Activated naive CD4-positive, alpha-beta T cell treated with anti-CD3 and anti-CD28 coated beads for 36 hours (primary cell): ENCODE results near the gene TGIF2. TPM values are rescaled to one million over a fixed set of nuclear protein-coding genes. Genes with fewer than 3 reads are reported as not detected.
A peak's percentile ranks its signal among the peaks of the same experiment; 100 is the strongest.
"Not testable (repeated sequence)": the region's sequence is repeated elsewhere in the genome, so short reads cannot be mapped to it uniquely, and the experiment has no call there.

Source experiments
- CTCF ChIA-PET: fragments of 350-600 bp; sonication (Branson Sonifier 250); formaldehyde crosslinking; loops from one replicate; lab custom pipeline; 2021; ENCODE audit warnings: antibody characterized with exemption; lab: Charles Lee
- DNase-seq: peaks from one replicate; pipeline ENCODE4 v3.0.0-alpha.2; 2020
- H3K27ac Mint-ChIP-seq: one replicate; pipeline ENCODE4 v1.8.0; 2021; ENCODE audit warnings: mild to moderate bottlenecking, mixed read lengths
- H3K27me3 Mint-ChIP-seq: one replicate; pipeline ENCODE4 v1.8.0; 2021; ENCODE audit warnings: low read depth, mixed read lengths
- H3K36me3 Mint-ChIP-seq: one replicate; pipeline ENCODE4 v1.8.0; 2021; ENCODE audit warnings: low read depth, mixed read lengths
- H3K4me1 Mint-ChIP-seq: one replicate; pipeline ENCODE4 v1.8.0; 2021; ENCODE audit warnings: low read depth, mixed read lengths
- H3K4me3 Mint-ChIP-seq: one replicate; pipeline ENCODE4 v1.8.0; 2021; ENCODE audit warnings: mild to moderate bottlenecking, moderate library complexity, mixed read lengths
- H3K9me3 Mint-ChIP-seq: one replicate; pipeline ENCODE4 v1.8.0; 2021; ENCODE audit warnings: mixed read lengths
- intact Hi-C: fragments of 100-400 bp; cut with micrococcal nuclease; formaldehyde crosslinking; loops from one replicate; pipeline ENCODE4 v1.15.1; 2023
- total RNA-seq, 2 experiments: library from RNA; stranded (reverse); gene quantifications; one replicate each; pipeline ENCODE4 v1.2.3, GENCODE V29; 2021

TGIF2 gene
- total RNA-seq, 2 experiments from 2014 or later, result 32.2 to 33.6 TPM

GRCh38 chr20:36549942-36550789 is 23.2 kb upstream of the TGIF2 start:
- Mint-ChIP-seq H3K27me3 (no peaks in the 10 kb centered on the region), H3K9me3 (no peaks in the 10 kb centered on the region), H3K4me3 (no peak overlapping the region), H3K4me1 (no peaks in the 10 kb centered on the region), H3K36me3 (no peaks in the 10 kb centered on the region), H3K27ac (no peak overlapping the region)
- intact Hi-C loops, result no loop called here
- CTCF ChIA-PET, result no interaction called here
- DNase-seq, result no peak

- H3K4me1 Mint-ChIP-seq, result no peaks in the 10 kb centered on the region
- intact Hi-C loops, result no loop called here
- no peaks in the 10 kb centered on the region for H3K36me3 Mint-ChIP-seq
- no peaks in the 10 kb centered on the region for H3K9me3 Mint-ChIP-seq
- no peaks in the 10 kb centered on the region for H3K27me3 Mint-ChIP-seq
- CTCF ChIA-PET, result interaction anchor here (0.6 kb wide), 1 partner anchor 18 kb away, joined by 3 read pairs; no protein-coding TSS in a partner anchor
- no peak for DNase-seq
- H3K4me3 Mint-ChIP-seq, result no peak overlapping the region
- no peak overlapping the region for H3K27ac Mint-ChIP-seq
Measured at GRCh38 chr20:36550790-36551299, 22.6 kb upstream of the TGIF2 start.

- intact Hi-C loops, result no loop called here
- Mint-ChIP-seq H3K27me3 (no peaks in the 10 kb centered on the region), H3K4me1 (peaks cover 7% of the 10 kb centered on the region), H3K27ac (no peak overlapping the region), H3K4me3 (no peak overlapping the region), H3K9me3 (no peaks in the 10 kb centered on the region), H3K36me3 (no peaks in the 10 kb centered on the region)
- no peak for DNase-seq
- CTCF ChIA-PET, result no interaction called here
Measured at GRCh38 chr20:36555248-36555647, 18.1 kb upstream of the TGIF2 start.

- CTCF ChIA-PET, result interaction anchor here (0.6 to 1.7 kb wide), 2 partner anchors 43 to 402 kb away, joined by 3 to 5 read pairs; partner anchors contain the start of gene RAB5IF
- Mint-ChIP-seq H3K27me3 (no peaks in the 10 kb centered on the region), H3K36me3 (peaks cover 3% of the 10 kb centered on the region), H3K4me1 (no peaks in the 10 kb centered on the region), H3K27ac (no peak overlapping the region), H3K9me3 (peaks cover 6% of the 10 kb centered on the region), H3K4me3 (no peak overlapping the region)
- no peak for DNase-seq
- intact Hi-C loops, result no loop called here
Measured at GRCh38 chr20:36562724-36563123, 10.7 kb upstream of the TGIF2 start.

- peaks cover 6% of the 10 kb centered on the region for H3K9me3 Mint-ChIP-seq
- H3K27ac Mint-ChIP-seq, result no peak overlapping the region
- CTCF ChIA-PET, result no interaction called here
- intact Hi-C loops, result no loop called here
- H3K36me3 Mint-ChIP-seq, result peaks cover 3% of the 10 kb centered on the region
- no peaks in the 10 kb centered on the region for H3K27me3 Mint-ChIP-seq
- no peaks in the 10 kb centered on the region for H3K4me1 Mint-ChIP-seq
- H3K4me3 Mint-ChIP-seq, result no peak overlapping the region
- DNase-seq, result no peak
Measured at GRCh38 chr20:36563374-36563773, 10.0 kb upstream of the TGIF2 start.

GRCh38 chr20:36564078-36564725 is 9.2 kb upstream of the TGIF2 start:
- H3K4me3 Mint-ChIP-seq, intact Hi-C loops, H3K27ac Mint-ChIP-seq, H3K4me1 Mint-ChIP-seq, H3K9me3 Mint-ChIP-seq, DNase-seq, H3K27me3 Mint-ChIP-seq, H3K36me3 Mint-ChIP-seq, CTCF ChIA-PET: not testable (repeated sequence)

GRCh38 chr20:36564726-36565121 is 8.7 kb upstream of the TGIF2 start:
- H3K9me3 Mint-ChIP-seq, H3K27ac Mint-ChIP-seq, H3K27me3 Mint-ChIP-seq, H3K4me1 Mint-ChIP-seq, H3K36me3 Mint-ChIP-seq, intact Hi-C loops, DNase-seq, H3K4me3 Mint-ChIP-seq: not testable (repeated sequence)
- CTCF ChIA-PET, result interaction anchor here (1.0 kb wide), 1 partner anchor 31 kb away, joined by 4 read pairs; no protein-coding TSS in a partner anchor

- Mint-ChIP-seq H3K4me1 (no peaks in the 10 kb centered on the region), H3K36me3 (peaks cover 3% of the 10 kb centered on the region), H3K9me3 (peaks cover 6% of the 10 kb centered on the region), H3K27ac (no peak overlapping the region), H3K27me3 (no peaks in the 10 kb centered on the region), H3K4me3 (no peak overlapping the region)
- no peak for DNase-seq
- CTCF ChIA-PET, result interaction anchor here (1.0 to 1.1 kb wide), 2 partner anchors 8 to 30 kb away, joined by 3 to 4 read pairs; no protein-coding TSS in a partner anchor
- intact Hi-C loops, result no loop called here
Measured at GRCh38 chr20:36565520-36565919, 7.9 kb upstream of the TGIF2 start.

GRCh38 chr20:36569847-36570429 is 3.5 kb upstream of the TGIF2 start:
- intact Hi-C loops, result loop anchor here (5.0 kb wide), 2 partner anchors 267 to 618 kb away; partner anchors contain the start of gene SCAND1
- no peak for DNase-seq
- peaks cover 18% of the 10 kb centered on the region for H3K4me1 Mint-ChIP-seq
- CTCF ChIA-PET, result interaction anchor here (0.6 to 1.1 kb wide), 2 partner anchors 9 to 239 kb away, joined by 3 read pairs; no protein-coding TSS in a partner anchor
- H3K4me3 Mint-ChIP-seq, result no peak overlapping the region
- peaks cover 7% of the 10 kb centered on the region for H3K36me3 Mint-ChIP-seq
- no peak overlapping the region for H3K27ac Mint-ChIP-seq
- H3K9me3 Mint-ChIP-seq, result peaks cover 3% of the 10 kb centered on the region
- H3K27me3 Mint-ChIP-seq, result no peaks in the 10 kb centered on the region

- H3K27ac Mint-ChIP-seq, result peak overlapping the region; percentile 93
- no peak for DNase-seq
- H3K9me3 Mint-ChIP-seq, result no peaks in the 10 kb centered on the region
- H3K36me3 Mint-ChIP-seq, result peaks cover 14% of the 10 kb centered on the region
- intact Hi-C loops, result loop anchor here (1.0 to 5.0 kb wide), 4 partner anchors 23 to 620 kb away; partner anchors contain the start of gene SCAND1
- H3K4me3 Mint-ChIP-seq, result peak overlapping the region; percentile 84
- H3K27me3 Mint-ChIP-seq, result no peaks in the 10 kb centered on the region
- H3K4me1 Mint-ChIP-seq, result peaks cover 35% of the 10 kb centered on the region
- CTCF ChIA-PET, result interaction anchor here (0.9 to 1.6 kb wide), 6 partner anchors 14 to 34 kb away, joined by 3 to 5 read pairs (median 4); partner anchors contain the start of gene RAB5IF
Measured at GRCh38 chr20:36571564-36572504, 1.6 kb upstream of the TGIF2 start.

GRCh38 chr20:36572701-36573102 is 695 bp upstream of the TGIF2 start:
- intact Hi-C loops, result loop anchor here (1.0 to 5.0 kb wide), 7 partner anchors 20 to 620 kb away; partner anchors contain the start of genes RAB5IF and SCAND1
- no peaks in the 10 kb centered on the region for H3K9me3 Mint-ChIP-seq
- peak overlapping the region; percentile 93 for H3K27ac Mint-ChIP-seq
- H3K4me1 Mint-ChIP-seq, result peaks cover 35% of the 10 kb centered on the region
- H3K36me3 Mint-ChIP-seq, result peaks cover 14% of the 10 kb centered on the region
- DNase-seq, result peak; percentile 83
- CTCF ChIA-PET, result interaction anchor here (1.0 to 1.6 kb wide), 5 partner anchors 16 to 33 kb away, joined by 3 to 5 read pairs (median 3); partner anchors contain the start of gene RAB5IF
- H3K27me3 Mint-ChIP-seq, result no peaks in the 10 kb centered on the region
- H3K4me3 Mint-ChIP-seq, result peak overlapping the region; percentile 84
